SU-DHL-6 (cell line): Measurements from ENCODE around the gene URGCP.
A peak's percentile ranks its signal among the peaks of the same experiment; 100 is the strongest.

Experiments
- CTCF ChIP-seq: fragments of 200-600 bp; sonication (generic); IDR thresholded peaks from one replicate; pipeline ENCODE4 v1.5.1; 2017; ENCODE audit warnings: antibody characterized with exemption, mild to moderate bottlenecking, low read length, moderate library complexity; ENCODE audit not compliant: insufficient read depth, poor library complexity, severe bottlenecking
- EZH2phosphoT487 ChIP-seq: fragments of 200-600 bp; sonication (generic), shearing (Covaris generic); conservative IDR thresholded peaks from 2 replicates; pipeline ENCODE4 v1.6.1; 2018; ENCODE audit warnings: mild to moderate bottlenecking, antibody characterized with exemption, low read length, moderate library complexity, mixed read lengths

- TF ChIP-seq CTCF (peak; percentile 50), EZH2phosphoT487 (no peak)
These were observed 48.3 kb upstream of the URGCP start for GRCh38 chr7:43954524-43955228.
